ENCODE measurements around the gene RASEF.
"Not testable (repeated sequence)": the region's sequence is repeated elsewhere in the genome, so short reads cannot be mapped to it uniquely, and the experiment has no call there.

DNA sequence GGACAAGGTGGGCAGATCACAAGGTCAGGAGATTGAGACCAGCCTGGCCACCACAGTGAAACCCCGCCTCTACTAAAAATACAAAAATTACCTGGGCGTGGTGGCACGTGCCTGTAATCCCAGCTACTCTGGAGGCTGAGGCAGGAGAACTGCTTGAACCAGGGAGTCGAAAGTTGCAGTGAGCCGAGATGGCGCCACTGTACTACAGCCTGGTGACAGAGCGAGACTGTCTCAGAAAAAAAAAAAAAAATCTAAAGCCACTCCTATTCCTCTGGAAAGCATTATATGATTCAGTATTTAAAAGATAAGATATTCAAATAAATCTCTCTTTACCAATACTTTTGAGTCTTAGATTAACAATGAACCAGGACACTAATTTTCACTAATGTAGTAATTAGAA, 13.0 kb upstream of the RASEF start:
- TF ChIP-seq EP300 (IDR thresholded peaks at IDR 0.05): not testable (repeated sequence)
- TF ChIP-seq, protein P1, sequence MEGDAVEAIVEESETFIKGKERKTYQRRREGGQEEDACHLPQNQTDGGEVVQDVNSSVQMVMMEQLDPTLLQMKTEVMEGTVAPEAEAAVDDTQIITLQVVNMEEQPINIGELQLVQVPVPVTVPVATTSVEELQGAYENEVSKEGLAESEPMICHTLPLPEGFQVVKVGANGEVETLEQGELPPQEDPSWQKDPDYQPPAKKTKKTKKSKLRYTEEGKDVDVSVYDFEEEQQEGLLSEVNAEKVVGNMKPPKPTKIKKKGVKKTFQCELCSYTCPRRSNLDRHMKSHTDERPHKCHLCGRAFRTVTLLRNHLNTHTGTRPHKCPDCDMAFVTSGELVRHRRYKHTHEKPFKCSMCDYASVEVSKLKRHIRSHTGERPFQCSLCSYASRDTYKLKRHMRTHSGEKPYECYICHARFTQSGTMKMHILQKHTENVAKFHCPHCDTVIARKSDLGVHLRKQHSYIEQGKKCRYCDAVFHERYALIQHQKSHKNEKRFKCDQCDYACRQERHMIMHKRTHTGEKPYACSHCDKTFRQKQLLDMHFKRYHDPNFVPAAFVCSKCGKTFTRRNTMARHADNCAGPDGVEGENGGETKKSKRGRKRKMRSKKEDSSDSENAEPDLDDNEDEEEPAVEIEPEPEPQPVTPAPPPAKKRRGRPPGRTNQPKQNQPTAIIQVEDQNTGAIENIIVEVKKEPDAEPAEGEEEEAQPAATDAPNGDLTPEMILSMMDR (IDR thresholded peaks at IDR 0.05): not testable (repeated sequence)
